DLD1 (cell line): ENCODE data around the gene STC2.
"Not testable (repeated sequence)": the region's sequence is repeated elsewhere in the genome, so short reads cannot be mapped to it uniquely, and the experiment has no call there.

Experiments used
- in situ Hi-C: cut with HindIII; loops from 2 replicates; pipeline ENCODE4 v1.10.0; 2017; ENCODE audit warnings: low sequenced_read_pairs

STC2 gene

GRCh38 chr5:173327948-173328843, at the start of gene STC2:
Gene STC2 (minus strand): TSS chr5:173328414. CDS start chr5:173328193, 221 bp downstream.
- in situ Hi-C loops, result no loop called here

GRCh38 chr5:173371400-173371799, 43.2 kb upstream of the STC2 start:
- in situ Hi-C loops, result no loop called here

GRCh38 chr5:173363406-173363805, 35.2 kb upstream of the STC2 start:
- in situ Hi-C loops, result not testable (repeated sequence)

GRCh38 chr5:173355561-173355960, 27.3 kb upstream of the STC2 start:
- in situ Hi-C loops, result no loop called here

- in situ Hi-C loops, result no loop called here
These were observed 26.4 kb upstream of the STC2 start for GRCh38 chr5:173354645-173355044.

GRCh38 chr5:173352366-173353349, 24.4 kb upstream of the STC2 start:
- in situ Hi-C loops, result no loop called here

GRCh38 chr5:173342813-173343755, 14.9 kb upstream of the STC2 start:
- in situ Hi-C loops, result no loop called here

- in situ Hi-C loops, result no loop called here
These were observed 13.8 kb upstream of the STC2 start for GRCh38 chr5:173341961-173342430.

GRCh38 chr5:173340984-173341383, 12.8 kb upstream of the STC2 start:
- in situ Hi-C loops, result no loop called here

GRCh38 chr5:173340451-173340850, 12.2 kb upstream of the STC2 start:
- in situ Hi-C loops, result no loop called here

GRCh38 chr5:173339286-173339685, 11.1 kb upstream of the STC2 start:
- in situ Hi-C loops, result no loop called here

- in situ Hi-C loops, result no loop called here
These were observed 10.3 kb upstream of the STC2 start for GRCh38 chr5:173338380-173339015.

- in situ Hi-C loops, result no loop called here
These were observed 6.6 kb upstream of the STC2 start for GRCh38 chr5:173334808-173335207.

GRCh38 chr5:173333925-173334661, 5.9 kb upstream of the STC2 start:
- in situ Hi-C loops, result no loop called here

- in situ Hi-C loops, result no loop called here
These were observed 3.8 kb upstream of the STC2 start for GRCh38 chr5:173331956-173332479.

GRCh38 chr5:173331287-173331686, 3.1 kb upstream of the STC2 start:
- in situ Hi-C loops, result no loop called here

GRCh38 chr5:173330338-173331206, 2.4 kb upstream of the STC2 start:
- in situ Hi-C loops, result no loop called here
